ENCODE measurements around the gene COX7A1.
"Not testable (repeated sequence)": the region's sequence is repeated elsewhere in the genome, so short reads cannot be mapped to it uniquely, and the experiment has no call there.

The COX7A1 gene

GRCh38 chr19:36152352-36153091 lies at the start of gene COX7A1:
COX7A1 (minus strand) TSS chr19:36152447; CDS start chr19:36152407, 40 bp downstream.
- no peak for DNase-seq

DNA sequence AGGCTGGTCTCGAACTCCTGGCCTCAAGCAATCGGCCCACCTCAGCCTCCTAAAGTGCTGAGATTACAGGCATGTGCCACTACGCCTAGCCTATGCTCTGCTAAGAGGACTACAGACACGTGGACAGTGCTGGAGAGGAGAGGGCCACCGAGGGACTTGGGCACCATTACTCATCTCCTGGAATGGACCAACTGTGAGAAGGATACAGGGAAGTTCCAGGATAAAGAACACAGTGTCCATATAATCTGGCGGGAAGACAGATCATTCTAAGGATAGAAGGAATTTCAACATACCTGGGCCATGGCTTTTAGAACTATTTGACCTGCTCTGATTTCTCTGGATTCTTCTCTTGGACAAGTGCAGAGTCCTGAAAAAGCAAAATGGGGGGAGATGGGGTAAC lies 49.4 kb upstream of the COX7A1 start:
- DNase-seq = no peak

- DNase-seq = no peak
These were observed 45.9 kb upstream of the COX7A1 start for GRCh38 chr19:36198119-36198518.

GRCh38 chr19:36196249-36196648 lies 44.0 kb upstream of the COX7A1 start:
- no peak for DNase-seq

DNA sequence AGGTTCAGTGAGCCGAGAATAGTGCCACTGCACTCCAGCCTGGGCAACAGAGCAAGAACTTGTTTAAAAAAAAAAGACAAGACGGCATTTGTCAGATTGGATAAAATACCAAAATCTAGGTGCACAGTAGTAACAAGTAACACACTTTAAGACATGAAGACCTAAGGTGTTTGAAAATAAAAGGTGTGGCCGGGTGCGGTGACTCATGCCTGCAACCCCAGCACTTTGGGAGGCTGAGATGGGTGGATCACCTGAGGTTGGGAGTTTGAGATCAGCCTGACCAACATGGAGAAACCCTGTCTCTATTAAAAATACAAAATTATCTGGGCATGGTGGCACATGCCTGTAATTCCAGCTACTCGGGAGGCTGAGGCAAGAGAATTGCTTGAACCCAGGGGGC lies 34.5 kb upstream of the COX7A1 start:
- not testable (repeated sequence) for DNase-seq

GRCh38 chr19:36183245-36183628 lies 31.0 kb upstream of the COX7A1 start:
- DNase-seq = no peak

- DNase-seq = no peak
These were observed 30.5 kb upstream of the COX7A1 start for GRCh38 chr19:36182612-36183244.

DNA sequence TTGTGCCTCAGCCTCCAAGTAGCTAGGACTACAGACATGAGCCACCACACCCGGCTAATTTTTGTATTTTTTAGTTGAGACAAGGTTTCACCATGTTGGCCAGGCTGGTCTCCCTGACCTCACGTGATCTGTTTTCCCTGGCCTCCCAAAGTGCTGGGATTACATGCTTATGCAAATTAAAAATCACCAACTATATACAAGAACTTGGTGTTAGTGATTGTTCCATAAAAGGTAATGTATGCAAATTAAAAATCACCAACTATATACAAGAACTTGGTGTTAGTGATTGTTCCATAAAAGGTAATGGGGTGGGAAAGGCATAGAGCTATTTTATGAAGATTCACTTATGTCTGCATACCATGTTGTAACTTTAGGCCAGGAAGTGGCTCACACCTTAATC lies 26.8 kb upstream of the COX7A1 start:
- DNase-seq = not testable (repeated sequence)

GRCh38 chr19:36173846-36174245 lies 21.6 kb upstream of the COX7A1 start:
- not testable (repeated sequence) for DNase-seq

- DNase-seq = no peak
These were observed 20.6 kb upstream of the COX7A1 start for GRCh38 chr19:36172852-36173251.

DNA sequence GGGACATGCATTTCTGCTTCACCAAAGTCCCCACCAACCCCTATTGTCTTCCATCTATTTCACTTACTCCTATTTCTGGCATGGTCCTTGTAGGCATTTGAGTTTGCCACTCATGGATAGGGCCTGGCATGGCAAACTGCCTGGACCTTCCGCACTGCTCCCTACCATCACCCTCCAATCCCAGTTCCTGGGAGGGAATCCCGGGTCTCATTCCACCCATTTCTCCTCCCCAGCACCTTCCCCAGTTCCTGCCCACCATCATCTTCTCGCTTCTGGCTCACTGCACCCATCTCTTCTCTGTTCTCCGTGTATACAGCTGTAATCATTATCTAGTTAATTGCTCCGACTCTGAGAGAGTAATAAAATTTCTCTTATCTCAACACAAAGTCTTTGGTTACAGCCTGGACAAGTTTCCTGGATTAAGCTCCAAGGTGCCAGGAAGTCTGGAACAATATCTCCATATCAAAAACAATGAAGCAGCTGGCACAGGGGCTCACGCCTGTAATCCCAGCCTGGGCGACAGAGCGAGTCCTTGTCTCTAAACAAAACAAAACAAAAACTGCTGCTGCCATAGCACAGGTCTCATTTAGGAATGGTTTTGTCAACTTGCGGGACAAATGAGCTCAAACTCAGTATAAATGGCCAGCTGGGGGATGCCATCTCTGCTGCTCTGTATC lies 17.0 kb upstream of the COX7A1 start:
- no peak for DNase-seq

GRCh38 chr19:36163813-36164212 lies 11.6 kb upstream of the COX7A1 start:
- DNase-seq = no peak

DNA sequence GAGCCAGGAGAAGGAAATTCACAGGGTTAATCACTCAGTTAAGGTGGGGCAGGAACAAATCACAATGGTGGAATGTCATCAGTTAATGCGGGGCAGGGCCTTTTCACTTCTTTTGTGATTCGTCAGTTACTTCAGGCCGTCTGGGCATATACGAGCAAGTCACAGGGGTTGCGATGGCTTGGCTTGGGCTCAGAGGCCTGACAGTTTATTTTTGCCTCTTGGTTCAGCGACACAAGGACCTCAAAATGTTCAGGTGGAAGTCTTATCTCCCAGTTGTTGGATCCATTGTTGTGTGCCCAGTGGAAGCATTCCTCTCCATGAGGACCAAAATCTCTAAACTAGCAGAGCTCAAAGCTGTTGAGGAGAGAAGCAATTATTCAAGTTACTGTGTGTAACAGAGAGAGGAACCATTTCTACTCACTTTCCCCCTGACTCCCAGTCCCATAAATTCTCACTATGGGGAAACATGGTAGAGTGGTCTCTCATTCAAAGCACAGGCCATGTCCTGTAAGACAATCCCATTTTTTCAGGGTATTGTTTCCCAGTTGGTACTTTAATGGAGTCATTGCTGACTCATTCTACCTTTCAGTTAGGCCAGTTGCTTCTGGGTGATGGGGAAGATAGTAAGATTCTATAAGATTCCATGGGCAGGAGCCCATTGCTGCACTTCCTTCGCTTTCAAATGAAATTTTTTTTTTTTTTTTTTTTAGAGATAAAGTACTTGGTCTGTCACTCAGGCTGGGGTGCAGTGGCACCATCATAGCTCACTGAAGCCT lies 8.8 kb upstream of the COX7A1 start:
- DNase-seq = no peak

GRCh38 chr19:36153126-36153525 lies 879 bp upstream of the COX7A1 start:
- DNase-seq = no peak

DNA sequence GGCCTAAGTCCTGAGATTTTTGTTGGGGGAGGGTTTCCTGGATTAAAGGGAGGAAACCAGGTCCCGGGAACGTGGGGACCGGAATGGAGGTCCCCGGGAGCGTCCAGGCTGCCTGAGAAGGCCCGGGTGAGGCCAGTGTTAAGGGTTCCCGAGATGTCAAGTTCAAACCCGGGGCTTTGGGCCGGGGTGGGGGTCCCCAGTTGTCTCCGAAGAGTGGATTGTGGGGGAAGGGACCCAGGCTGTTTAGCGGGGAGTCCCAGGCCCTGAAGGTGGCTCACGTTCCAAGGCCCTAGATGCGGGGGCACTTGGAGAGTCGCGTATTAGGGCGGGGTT lies 262 bp downstream of the COX7A1 start:
- DNase-seq = no peak

DNA sequence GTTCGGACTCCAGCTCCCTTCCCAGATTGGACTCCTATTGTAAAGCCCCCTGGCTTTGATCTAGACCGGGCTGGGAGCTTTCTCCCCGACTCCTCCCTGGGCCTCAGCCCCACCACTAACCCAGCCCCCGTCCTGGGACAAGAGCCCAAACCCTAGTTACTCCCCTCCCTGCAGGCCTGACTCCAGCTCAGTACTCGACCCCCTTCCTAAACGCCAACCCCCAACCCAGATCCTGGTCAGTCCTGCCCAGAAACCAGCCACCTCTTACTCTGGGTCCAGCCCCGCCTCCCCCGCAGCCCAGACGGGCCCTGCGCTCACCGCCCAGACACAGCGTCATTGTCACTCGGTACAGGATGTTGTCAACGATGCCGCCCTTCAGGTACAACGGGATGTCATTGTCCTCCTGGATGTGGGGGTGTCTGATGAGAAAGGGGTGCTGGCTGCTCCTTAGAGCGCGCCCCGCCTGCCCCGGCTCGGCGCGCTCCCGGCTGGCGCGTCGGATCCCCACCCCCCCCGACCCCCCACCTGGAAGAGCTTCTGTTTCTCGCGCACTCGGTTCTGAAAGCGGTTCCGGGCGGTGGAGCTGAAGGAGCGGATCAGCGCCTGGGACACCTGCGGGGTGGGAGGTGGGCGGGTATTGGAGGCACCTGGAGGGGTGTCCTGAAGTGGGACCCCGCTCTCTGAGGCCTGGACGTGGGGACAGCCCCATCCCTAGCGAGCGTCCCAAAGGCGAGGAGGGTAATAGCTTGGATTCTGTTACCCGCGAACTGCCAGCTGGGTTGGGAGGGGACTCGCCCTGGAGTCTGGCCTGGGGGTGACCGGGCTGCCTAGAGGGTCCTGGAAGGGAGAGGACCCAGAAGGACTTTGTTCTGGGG lies 866 bp downstream of the COX7A1 start:
- DNase-seq = no peak

DNA sequence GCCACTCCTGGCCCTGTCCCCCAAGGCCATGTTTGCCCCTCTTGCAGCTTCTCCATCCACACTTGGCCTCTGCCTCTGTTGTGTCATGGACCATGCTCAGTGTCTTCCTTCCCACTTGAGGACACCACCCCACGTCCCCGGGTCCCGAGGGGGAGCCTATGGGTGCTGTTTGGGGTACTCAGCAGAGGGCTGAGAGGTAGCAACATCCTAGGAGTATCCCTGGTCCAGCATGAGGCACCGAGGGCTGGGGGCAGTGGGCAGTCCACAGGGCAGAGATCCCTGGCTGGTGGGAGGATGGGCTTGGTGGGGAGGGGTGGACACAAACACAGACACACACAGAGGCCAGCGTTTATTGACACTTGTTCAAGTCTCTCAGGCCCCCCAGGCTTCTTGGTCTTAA lies 1.7 kb downstream of the COX7A1 start:
- DNase-seq = no peak

DNA sequence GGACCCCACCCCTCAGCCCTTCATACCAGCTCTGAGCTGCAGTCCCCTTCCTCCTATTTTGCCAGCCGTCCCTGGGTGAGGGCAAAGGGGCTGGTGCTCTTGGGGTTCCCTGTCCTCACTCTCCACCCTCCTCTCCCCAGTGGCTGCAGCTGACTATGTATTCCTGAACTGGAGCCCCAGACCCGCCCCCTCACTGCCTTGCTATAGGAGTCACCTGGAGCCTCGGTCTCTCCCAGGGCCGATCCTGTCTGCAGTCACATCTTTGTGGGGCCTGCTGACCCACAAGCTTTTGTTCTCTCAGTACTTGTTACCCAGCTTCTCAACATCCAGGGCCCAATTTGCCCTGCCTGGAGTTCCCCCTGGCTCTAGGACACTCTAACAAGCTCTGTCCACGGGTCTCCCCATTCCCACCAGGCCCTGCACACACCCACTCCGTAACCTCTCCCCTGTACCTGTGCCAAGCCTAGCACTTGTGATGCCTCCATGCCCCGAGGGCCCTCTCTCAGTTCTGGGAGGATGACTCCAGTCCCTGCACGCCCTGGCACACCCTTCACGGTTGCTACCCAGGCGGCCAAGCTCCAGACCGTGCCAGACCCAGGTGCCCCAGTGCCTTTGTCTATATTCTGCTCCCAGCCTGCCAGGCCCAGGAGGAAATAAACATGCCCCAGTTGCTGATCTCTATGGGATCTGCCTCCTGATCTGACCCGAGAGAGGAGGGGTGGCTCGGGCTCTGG lies 2.4 kb downstream of the COX7A1 start:
- no peak for DNase-seq

- no peak for DNase-seq
These were observed 7.6 kb downstream of the COX7A1 start for GRCh38 chr19:36144624-36145023.

GRCh38 chr19:36142496-36142895 lies 9.8 kb downstream of the COX7A1 start:
- no peak for DNase-seq

- DNase-seq = no peak
These were observed 10.2 kb downstream of the COX7A1 start for GRCh38 chr19:36142046-36142445.
